PFSK-1 (cell line): ENCODE measurements around the gene VARS2.

Source experiments
- FOXP2 ChIP-seq: optimal IDR thresholded peaks from 2 replicates; pipeline ENCODE3; 2011; ENCODE audit warnings: borderline replicate concordance, control low read depth, inconsistent platforms; ENCODE audit not compliant: insufficient read depth; ENCODE audit errors: extremely low read length, extremely low read depth
- POLR2AphosphoS5 ChIP-seq: IDR thresholded peaks from 2 replicates; pipeline ENCODE4 v1.6.1; 2012; ENCODE audit warnings: low read depth, mild to moderate bottlenecking, control low read depth, low read length, moderate library complexity
- SIN3A ChIP-seq: IDR thresholded peaks from 2 replicates; pipeline ENCODE4 v1.6.1; 2012; ENCODE audit warnings: mild to moderate bottlenecking, low read length, moderate library complexity, borderline replicate concordance; ENCODE audit not compliant: insufficient read depth
- TAF1 ChIP-seq: IDR thresholded peaks from 2 replicates; pipeline ENCODE4 v1.6.1; 2012; ENCODE audit warnings: low read length, control low read depth, borderline replicate concordance; ENCODE audit not compliant: insufficient read depth
- TF ChIP-seq, protein P1 (sequence below), 2 experiments: IDR thresholded peaks; 2 replicates each; pipeline versions ENCODE4 v1.6.1 to v1.8.0; 2011 to 2012; ENCODE audit warnings: low read depth in 2 of 2, low read length in 2 of 2, control low read depth in 1 of 2, inconsistent platforms in 1 of 2, mild to moderate bottlenecking in 1 of 2, moderate library complexity in 1 of 2; ENCODE audit not compliant: insufficient read depth in 1 of 2

VARS2 gene

DNA sequence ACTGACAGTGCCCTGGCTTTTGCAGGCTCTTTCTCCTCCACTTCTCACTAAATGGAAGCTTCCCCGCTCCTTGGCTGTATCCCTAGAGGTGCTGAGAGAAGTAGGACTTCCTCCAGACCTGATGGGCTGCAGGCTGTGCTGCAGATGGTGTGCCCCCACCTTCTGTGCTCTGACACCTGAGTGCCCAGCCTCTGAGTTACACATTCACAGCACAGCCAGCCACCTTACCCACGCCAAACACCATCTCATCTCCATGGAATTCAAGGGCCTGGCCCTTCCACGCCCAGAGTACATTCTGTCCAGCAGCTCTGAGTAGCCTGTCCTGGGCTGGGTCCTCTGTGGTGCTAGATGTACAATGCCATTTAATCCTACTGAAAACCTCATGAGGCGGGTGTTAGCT lies 12.6 kb downstream of the VARS2 start:
- TF ChIP-seq SIN3A (no peak), FOXP2 (no peak), POLR2AphosphoS5 (no peak)

DNA sequence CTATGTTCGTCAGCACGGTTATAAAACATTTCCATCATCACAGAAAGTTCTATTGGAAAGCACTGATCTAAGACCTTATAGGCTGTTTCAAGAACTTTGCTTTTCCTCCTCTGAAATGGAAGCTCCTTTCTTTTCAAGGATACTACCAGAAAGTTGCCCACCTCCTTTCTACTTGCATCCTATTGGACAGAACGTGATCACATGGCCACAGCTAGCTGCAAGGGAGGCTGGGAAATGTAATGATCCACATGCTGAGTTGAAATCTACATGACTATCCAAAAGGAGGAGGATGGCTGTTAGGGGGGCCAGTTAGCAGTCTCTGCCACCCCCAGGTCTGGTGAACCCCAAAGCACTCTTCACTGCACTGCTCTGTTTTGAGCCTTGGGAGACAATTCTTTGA lies 14.6 kb downstream of the VARS2 start:
- TF ChIP-seq POLR2AphosphoS5 (no peak), SIN3A (no peak), FOXP2 (no peak), TAF1 (no peak)
- TF ChIP-seq, protein P1, sequence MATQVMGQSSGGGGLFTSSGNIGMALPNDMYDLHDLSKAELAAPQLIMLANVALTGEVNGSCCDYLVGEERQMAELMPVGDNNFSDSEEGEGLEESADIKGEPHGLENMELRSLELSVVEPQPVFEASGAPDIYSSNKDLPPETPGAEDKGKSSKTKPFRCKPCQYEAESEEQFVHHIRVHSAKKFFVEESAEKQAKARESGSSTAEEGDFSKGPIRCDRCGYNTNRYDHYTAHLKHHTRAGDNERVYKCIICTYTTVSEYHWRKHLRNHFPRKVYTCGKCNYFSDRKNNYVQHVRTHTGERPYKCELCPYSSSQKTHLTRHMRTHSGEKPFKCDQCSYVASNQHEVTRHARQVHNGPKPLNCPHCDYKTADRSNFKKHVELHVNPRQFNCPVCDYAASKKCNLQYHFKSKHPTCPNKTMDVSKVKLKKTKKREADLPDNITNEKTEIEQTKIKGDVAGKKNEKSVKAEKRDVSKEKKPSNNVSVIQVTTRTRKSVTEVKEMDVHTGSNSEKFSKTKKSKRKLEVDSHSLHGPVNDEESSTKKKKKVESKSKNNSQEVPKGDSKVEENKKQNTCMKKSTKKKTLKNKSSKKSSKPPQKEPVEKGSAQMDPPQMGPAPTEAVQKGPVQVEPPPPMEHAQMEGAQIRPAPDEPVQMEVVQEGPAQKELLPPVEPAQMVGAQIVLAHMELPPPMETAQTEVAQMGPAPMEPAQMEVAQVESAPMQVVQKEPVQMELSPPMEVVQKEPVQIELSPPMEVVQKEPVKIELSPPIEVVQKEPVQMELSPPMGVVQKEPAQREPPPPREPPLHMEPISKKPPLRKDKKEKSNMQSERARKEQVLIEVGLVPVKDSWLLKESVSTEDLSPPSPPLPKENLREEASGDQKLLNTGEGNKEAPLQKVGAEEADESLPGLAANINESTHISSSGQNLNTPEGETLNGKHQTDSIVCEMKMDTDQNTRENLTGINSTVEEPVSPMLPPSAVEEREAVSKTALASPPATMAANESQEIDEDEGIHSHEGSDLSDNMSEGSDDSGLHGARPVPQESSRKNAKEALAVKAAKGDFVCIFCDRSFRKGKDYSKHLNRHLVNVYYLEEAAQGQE (IDR thresholded peaks at IDR 0.05; ENCODE audit: insufficient read depth in 1 of 2, low read depth in 2 of 2, low read length in 2 of 2) = no peak

DNA sequence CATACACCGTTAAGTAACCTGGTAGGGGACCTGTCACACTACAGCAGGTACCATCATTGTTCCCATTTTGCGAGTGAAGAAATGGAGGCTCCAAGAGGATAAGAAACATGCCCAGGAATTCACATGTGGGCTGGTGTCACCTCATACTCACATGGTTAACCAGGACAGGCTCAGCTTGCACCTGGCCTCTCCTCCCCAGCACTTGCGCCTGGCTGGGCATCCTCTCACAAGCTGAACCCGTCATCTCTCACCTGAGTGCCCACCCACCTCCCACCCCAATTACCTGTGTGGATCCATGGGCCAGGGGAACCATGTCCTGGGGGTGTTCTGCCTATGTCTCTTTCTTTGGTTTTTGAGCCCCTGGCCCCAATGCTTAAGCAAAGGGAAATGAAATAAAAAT lies 16.5 kb downstream of the VARS2 start:
- TF ChIP-seq TAF1 = no peak
- TF ChIP-seq, protein P1 (IDR thresholded peaks at IDR 0.05; ENCODE audit: insufficient read depth in 1 of 2, low read depth in 2 of 2, low read length in 2 of 2) = no peak
- TF ChIP-seq FOXP2 = no peak
- TF ChIP-seq POLR2AphosphoS5 = no peak
- TF ChIP-seq SIN3A = no peak

DNA sequence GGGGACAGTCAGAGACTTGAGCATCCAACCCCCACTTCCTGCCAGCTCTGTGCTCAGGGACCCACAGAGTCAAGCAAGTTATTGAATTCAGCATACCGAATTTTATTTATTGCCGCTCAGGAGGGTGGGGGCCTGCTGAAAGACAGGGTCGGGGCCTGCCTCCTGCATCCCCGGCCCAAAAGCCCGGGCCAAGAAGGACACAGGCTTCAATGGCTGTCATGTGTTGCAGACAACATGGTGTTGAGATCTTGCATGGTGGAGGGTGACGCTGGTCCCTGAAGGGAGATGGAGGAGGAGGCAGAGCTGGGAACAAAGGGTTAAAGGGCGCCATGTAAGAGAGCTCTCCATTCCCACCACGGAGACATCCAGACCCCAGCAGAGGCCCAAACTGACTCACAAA lies 17.2 kb downstream of the VARS2 start:
- TF ChIP-seq TAF1 (no peak), SIN3A (no peak), FOXP2 (no peak)
- TF ChIP-seq, protein P1 (IDR thresholded peaks at IDR 0.05; ENCODE audit: insufficient read depth in 1 of 2, low read depth in 2 of 2, low read length in 2 of 2) = no peak

DNA sequence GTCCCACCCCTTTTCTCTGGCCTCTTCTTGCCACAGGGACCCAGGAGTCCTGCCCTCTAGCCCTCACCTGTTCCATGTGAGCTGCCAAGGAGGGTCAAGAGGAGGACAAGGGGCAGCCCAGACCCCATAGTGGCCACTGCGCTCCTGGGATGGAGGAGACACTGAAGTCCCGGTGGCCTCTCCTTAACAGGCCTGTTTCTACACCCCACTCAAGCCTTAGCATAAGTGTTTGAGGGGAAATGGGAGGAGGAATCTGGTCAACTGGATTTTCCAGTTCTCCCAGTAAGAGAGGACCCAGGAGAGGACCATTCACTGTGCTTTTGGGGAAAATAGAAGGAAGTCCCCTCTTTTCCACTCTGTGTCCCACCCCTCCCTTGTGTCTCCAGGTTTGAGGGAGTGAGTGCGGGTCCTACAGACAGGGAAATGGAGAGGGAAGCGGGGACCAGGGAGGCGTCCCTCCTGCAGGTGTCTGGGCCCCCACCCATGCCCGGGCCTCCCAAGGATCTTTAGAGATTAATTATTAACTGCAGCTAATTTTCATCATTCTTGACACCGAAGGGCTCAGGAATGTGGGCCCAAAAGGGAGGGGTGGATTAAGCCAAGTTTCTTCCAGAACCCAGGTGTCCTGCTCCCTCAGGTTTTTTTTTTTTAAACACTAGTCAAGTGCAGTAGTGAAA lies 18.1 kb downstream of the VARS2 start, which contains the start of gene SFTA2:
SFTA2 (minus strand) TSS at position 202 of the 677 bp plus-strand sequence; CDS start at position 128, 74 bp downstream.
- no peak for TF ChIP-seq SIN3A
- TF ChIP-seq FOXP2 = no peak
- TF ChIP-seq, protein P1 (IDR thresholded peaks at IDR 0.05; ENCODE audit: insufficient read depth in 1 of 2, low read depth in 2 of 2, low read length in 2 of 2) = no peak
- TF ChIP-seq POLR2AphosphoS5 = no peak
- no peak for TF ChIP-seq TAF1
